HG03135 (cell line): ENCODE measurements around the gene SDK2.

Experiments used
- ATAC-seq: cut with Tn5 transposase; IDR thresholded peaks from one replicate; pipeline ENCODE4 v1.9.1; 2021; ENCODE audit warnings: mild to moderate bottlenecking, moderate library complexity; ENCODE audit not compliant: unreplicated experiment

SDK2 gene

GRCh38 chr17:73519011-73519410 is 125.2 kb downstream of the SDK2 start:
- ATAC-seq, result no peak

- no peak for ATAC-seq
These were observed 127.8 kb downstream of the SDK2 start for GRCh38 chr17:73516431-73516830.

- ATAC-seq, result no peak
These were observed 129.9 kb downstream of the SDK2 start for GRCh38 chr17:73514146-73514863.

GRCh38 chr17:73513426-73513825 is 130.8 kb downstream of the SDK2 start:
- ATAC-seq, result no peak

- no peak for ATAC-seq
These were observed 132.5 kb downstream of the SDK2 start for GRCh38 chr17:73511719-73512115.

- no peak for ATAC-seq
These were observed 133.1 kb downstream of the SDK2 start for GRCh38 chr17:73510981-73511718.

- no peak for ATAC-seq
These were observed 135.2 kb downstream of the SDK2 start for GRCh38 chr17:73508931-73509605.

GRCh38 chr17:73508057-73508930 is 136.0 kb downstream of the SDK2 start:
- no peak for ATAC-seq

- no peak for ATAC-seq
These were observed 137.5 kb downstream of the SDK2 start for GRCh38 chr17:73506470-73507435.

- no peak for ATAC-seq
These were observed 140.7 kb downstream of the SDK2 start for GRCh38 chr17:73503560-73503959.

- no peak for ATAC-seq
These were observed 143.7 kb downstream of the SDK2 start for GRCh38 chr17:73500414-73500999.

GRCh38 chr17:73498886-73499554 is 145.2 kb downstream of the SDK2 start:
- no peak for ATAC-seq

- no peak for ATAC-seq
These were observed 146.1 kb downstream of the SDK2 start for GRCh38 chr17:73498176-73498575.

GRCh38 chr17:73497721-73498120 is 146.5 kb downstream of the SDK2 start:
- no peak for ATAC-seq

GRCh38 chr17:73496232-73496631 is 148.0 kb downstream of the SDK2 start:
- ATAC-seq, result no peak

GRCh38 chr17:73495641-73496040 is 148.6 kb downstream of the SDK2 start:
- ATAC-seq, result no peak

- ATAC-seq, result no peak
These were observed 149.3 kb downstream of the SDK2 start for GRCh38 chr17:73494950-73495349.

GRCh38 chr17:73493956-73494926 is 150.0 kb downstream of the SDK2 start:
- ATAC-seq, result no peak
